ENCODE measurements around the gene PSMB7.

DNA sequence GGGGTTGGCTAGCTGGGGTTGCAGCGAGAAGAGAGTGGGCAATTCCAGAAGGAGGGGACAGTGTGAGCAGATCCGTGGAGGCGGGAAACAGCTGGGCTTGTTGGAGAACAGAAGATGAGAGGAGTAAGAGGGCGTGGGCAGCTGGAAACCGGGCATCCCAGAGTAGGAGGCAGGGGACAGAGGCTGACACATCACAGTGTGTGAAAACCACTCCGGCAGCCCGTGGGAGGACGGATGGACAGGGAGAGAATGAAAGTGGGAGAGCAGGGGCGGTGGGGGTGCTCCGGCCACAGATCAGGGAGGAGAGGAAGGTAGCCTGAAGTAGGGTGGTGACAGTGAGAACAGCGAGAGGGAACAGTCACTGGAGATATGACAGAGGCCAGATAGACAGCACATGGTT lies 8.3 kb upstream of the PSMB7 start:
- TF ChIP-seq, protein P1, sequence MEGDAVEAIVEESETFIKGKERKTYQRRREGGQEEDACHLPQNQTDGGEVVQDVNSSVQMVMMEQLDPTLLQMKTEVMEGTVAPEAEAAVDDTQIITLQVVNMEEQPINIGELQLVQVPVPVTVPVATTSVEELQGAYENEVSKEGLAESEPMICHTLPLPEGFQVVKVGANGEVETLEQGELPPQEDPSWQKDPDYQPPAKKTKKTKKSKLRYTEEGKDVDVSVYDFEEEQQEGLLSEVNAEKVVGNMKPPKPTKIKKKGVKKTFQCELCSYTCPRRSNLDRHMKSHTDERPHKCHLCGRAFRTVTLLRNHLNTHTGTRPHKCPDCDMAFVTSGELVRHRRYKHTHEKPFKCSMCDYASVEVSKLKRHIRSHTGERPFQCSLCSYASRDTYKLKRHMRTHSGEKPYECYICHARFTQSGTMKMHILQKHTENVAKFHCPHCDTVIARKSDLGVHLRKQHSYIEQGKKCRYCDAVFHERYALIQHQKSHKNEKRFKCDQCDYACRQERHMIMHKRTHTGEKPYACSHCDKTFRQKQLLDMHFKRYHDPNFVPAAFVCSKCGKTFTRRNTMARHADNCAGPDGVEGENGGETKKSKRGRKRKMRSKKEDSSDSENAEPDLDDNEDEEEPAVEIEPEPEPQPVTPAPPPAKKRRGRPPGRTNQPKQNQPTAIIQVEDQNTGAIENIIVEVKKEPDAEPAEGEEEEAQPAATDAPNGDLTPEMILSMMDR (IDR thresholded peaks at IDR 0.05; ENCODE audit: low read depth, low read length): no peak
- TF ChIP-seq POLR2A (IDR thresholded peaks at IDR 0.05; ENCODE audit: extremely low read depth, insufficient read length): no peak
- TF ChIP-seq, protein P2, sequence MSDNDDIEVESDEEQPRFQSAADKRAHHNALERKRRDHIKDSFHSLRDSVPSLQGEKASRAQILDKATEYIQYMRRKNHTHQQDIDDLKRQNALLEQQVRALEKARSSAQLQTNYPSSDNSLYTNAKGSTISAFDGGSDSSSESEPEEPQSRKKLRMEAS (IDR thresholded peaks at IDR 0.05; ENCODE audit: low read depth, low read length): no peak

Measured in NB4 (cell line).